HG03521 (cell line): ENCODE results near the gene CCL4.
A peak's percentile ranks its signal among the peaks of the same experiment; 100 is the strongest.
"Not testable (repeated sequence)": the region's sequence is repeated elsewhere in the genome, so short reads cannot be mapped to it uniquely, and the experiment has no call there.

Source experiments
- ATAC-seq: cut with Tn5 transposase; IDR thresholded peaks from one replicate; pipeline ENCODE4 v1.9.1; 2021; ENCODE audit warnings: mild to moderate bottlenecking, moderate library complexity; ENCODE audit not compliant: unreplicated experiment

CCL4 gene

DNA sequence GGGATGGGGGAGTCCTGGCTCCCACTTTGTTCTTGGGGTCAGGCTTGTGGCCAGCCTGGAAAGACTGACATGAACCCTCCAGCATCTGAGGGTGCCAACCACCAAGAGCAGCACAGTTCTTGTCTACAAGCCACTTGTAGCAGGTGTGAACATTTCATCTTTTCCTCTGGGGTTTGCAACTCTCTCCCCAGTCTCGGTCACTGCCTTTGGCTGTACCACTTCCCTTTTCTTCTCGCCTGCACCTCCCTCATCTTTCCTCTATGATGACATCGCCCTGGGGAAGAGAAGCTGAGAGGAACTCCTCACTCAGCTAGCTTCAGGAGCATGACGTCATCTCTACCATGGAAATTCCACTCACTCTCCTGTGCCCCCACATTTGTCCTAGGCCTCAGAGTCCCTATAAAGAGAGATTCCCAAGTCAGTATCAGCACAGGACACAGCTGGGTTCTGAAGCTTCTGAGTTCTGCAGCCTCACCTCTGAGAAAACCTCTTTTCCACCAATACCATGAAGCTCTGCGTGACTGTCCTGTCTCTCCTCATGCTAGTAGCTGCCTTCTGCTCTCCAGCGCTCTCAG, at the start of gene CCL4:
CCL4 (plus strand) TSS at position 427 of the 575 bp plus-strand sequence; CDS start at position 506, 79 bp downstream.
- peak; percentile 65 for ATAC-seq

DNA sequence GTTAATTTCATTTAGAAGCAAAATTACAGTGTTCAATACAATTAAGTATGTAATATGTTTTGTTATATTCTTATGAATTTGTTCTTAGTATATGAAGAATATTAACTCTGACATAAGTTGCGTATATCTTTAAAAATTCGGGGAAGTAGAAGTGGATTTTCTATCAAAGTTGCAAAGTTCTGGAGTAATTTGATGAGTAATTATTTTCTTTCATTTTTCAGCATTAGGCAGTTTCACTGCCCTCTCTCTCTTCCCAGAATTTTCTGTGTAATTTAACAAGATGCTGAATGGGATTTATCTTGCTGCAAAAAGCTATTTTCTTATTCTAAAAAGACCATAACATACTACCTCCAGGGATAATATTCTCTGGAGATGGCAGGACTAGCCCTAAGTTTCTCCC, 48.5 kb upstream of the CCL4 start:
- no peak for ATAC-seq

DNA sequence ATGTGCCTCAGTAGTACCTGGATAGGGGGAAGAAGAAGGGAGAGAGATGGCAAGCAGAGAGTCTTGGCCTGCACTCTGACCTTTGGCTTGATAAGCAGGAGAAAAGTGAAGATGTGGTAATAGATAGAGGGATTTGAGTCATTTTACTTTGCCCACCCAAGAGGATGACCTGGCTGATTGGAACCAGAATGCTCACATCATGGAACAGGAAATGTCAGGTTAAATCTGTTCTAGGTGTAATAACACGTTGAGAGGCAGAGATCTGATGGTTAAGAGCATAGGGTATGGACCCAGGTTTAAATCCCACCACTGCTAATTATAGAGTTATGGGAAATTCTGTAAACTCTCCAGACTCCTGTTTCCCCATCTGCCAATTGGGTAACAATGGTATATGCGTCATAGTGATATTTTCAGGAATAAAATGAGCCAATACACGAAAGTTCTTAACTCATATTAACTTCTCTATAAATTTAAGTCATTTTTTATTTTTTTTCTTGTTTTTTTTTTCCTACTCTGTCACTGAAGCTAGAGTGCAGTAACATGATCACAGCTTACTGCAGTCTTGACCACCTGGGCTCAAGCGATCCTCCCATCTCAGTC, 47.6 kb upstream of the CCL4 start:
- no peak for ATAC-seq

- ATAC-seq: no peak
Observed at GRCh38 chr17:36057911-36058310, 45.7 kb upstream of the CCL4 start.

DNA sequence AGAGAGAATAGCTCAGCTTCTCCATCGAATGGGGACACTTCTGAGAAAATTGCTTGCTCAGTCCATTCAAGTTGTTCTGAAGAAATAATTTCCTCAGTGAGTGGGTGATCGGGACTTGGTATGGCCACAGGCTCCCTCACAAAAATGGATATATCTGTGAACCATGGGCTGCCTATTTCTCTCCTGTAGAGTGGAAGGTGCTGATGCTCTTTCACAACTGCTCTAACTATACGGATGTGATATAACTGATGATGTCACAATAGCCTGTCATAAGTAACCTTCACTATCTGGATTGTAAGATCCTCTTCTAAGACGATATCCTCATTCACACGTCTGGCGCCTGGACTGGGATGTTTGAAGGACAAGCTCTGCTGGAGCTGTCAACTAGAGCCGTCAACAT, 44.2 kb upstream of the CCL4 start:
- ATAC-seq: no peak

DNA sequence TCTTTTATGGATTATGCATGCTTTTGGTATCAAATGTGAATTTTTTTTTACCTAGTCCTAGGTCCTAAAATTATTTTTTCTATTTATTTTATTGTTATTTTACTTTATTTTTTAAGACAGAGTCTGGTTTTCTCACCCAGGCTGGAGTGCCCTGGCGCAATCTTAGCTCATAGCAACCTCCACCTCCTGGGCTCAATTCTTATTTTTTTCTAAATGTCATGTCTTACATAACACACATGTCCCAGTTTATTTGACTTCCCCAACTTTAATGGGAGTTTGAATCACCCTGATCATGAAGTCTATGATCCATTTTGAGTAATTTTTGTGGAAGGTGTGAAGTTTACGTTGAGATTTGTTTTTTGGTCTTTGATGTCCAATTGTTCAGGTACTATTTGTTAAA, 42.8 kb upstream of the CCL4 start:
- ATAC-seq: no peak

- ATAC-seq: no peak
Observed at GRCh38 chr17:36063786-36064541, 39.7 kb upstream of the CCL4 start, which contains the start of gene CCL18. TSS of gene CCL18 (plus strand) at chr17:36064272. CDS start at chr17:36064343, 71 bp downstream.

GRCh38 chr17:36066365-36066985, 37.2 kb upstream of the CCL4 start:
- ATAC-seq: no peak

DNA sequence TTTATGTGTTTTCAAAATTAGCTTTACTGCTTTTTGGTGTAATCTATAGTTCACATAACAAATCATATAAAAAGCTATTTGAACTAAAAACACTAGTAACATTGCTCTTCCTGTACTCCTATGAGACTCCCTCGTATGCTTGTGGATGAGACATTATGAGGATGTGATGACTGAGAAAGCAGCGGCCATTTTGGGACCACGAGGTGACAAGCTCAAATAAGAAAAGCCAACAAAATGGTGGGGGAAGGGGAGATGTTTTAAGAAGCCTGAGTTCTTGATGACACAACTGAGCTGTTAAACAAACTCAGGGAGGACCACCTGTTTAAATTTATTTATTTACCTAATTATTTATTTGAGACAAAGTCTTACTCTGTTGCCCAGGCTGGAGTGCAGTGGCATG, 35.1 kb upstream of the CCL4 start:
- no peak for ATAC-seq

GRCh38 chr17:36069136-36069535, 34.5 kb upstream of the CCL4 start:
- ATAC-seq: no peak

- ATAC-seq: no peak
Observed at GRCh38 chr17:36070427-36070826, 33.2 kb upstream of the CCL4 start.

GRCh38 chr17:36071751-36072150, 31.9 kb upstream of the CCL4 start:
- no peak for ATAC-seq

GRCh38 chr17:36072431-36073121, 31.1 kb upstream of the CCL4 start:
- ATAC-seq: peak; percentile 49

- ATAC-seq: no peak
Observed at GRCh38 chr17:36074365-36074764, 29.3 kb upstream of the CCL4 start.

DNA sequence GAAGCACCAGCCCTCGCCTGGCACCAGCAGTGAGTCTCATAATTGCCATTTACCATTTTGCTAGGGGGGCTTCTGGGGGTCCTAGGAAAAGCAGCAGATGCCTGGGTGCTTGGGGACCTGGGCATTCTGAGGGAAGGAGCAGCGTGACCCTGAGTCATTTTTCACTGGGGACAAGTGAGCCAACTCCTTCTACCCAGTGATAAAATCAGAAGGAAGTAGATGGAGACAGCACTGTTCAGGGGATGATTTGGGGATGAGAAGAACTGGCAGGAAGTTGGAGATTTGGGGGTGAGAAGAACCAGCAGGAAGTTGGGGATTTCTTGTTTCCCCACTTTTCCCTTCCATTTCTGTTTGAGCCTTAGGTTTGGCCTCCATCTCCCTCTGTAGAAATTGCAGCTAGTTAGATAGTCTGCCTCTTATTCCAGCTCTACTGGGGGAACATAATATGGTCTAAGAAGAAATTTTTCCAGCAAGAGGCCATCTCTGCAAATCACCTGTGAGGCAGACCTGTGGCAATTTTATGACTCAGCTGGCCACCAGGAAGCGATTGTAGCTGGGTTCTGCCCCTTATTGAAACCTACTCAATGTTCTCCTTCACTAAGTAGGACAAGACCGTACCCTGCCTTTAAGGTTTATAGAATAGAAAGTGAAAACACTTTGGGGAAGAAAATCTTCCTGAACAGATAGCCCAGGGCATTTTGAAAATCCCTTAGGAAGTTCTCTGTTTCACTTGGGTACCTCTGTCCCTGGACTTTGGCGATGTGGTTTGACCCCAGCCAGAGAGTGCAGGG, 21.8 kb upstream of the CCL4 start:
- ATAC-seq: peak; percentile 27

GRCh38 chr17:36082482-36083120, 21.0 kb upstream of the CCL4 start:
- ATAC-seq: peak; percentile 48

DNA sequence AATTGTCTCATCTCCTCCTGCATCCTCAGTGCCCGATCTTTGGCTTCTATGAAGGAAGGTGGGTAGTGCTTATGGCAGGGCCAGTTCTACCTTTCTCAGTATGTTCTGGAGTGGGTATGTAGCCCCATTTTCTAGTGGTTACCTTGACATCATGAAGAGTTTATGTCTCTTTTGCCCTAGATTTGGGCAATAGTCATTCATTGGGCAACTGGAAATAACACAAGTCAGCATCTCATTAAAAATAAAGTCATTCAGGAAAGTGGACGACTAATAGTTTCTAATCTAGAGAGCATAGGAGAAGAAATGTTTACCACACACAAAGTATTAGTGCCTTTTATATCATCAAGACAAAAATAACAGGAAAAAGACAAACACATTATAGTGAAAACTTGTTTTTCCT, 19.9 kb upstream of the CCL4 start:
- ATAC-seq: not testable (repeated sequence)

DNA sequence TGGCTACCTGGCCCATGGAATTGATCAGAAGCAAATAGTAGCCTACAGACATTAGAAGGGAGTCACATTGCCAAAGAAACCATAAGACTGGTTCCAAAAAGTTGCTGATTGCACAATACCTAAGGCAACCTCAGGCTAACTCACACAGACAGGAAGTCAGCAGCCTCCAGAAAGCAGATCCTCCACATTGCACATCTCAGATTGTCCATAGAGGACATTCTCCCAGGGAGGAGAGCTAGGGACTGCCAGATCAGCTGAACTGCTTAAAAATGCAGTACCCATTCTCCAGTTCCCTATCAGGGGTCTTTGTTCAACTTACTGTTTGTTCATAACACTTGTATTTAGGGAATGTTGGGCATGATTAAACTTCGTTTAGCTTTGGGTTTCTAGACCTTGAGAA, 17.9 kb upstream of the CCL4 start:
- no peak for ATAC-seq

- no peak for ATAC-seq
Observed at GRCh38 chr17:36086791-36087190, 16.8 kb upstream of the CCL4 start.

GRCh38 chr17:36087471-36087870, 16.2 kb upstream of the CCL4 start:
- not testable (repeated sequence) for ATAC-seq
